ENCODE measurements around the gene TOMM40. TPM values are rescaled to one million over a fixed set of nuclear protein-coding genes. Genes with fewer than 3 reads are reported as not detected.

Gene TOMM40
- total RNA-seq, 2 donors from 2014 or later: 19.7 to 34.3 TPM

DNA sequence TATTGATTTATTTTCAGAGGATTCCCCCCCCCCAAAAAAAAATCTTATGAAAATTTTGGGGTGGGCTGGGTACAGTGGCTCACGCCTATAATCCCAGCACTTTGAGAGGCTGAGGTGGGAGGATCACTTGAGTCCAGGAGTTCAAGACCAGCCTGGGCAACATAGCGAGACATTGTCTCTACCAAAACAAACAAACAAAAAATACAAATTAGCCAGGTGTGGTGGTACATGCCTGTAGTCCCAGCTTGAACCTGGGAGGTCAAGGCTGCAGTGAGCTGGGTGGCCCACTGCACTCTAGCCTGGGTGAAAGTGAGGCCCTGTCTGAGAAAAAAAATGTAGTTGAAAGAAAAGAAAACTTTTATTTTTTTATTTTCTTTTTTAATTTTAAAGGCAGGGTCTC, 27.1 kb upstream of the TOMM40 start:
- H3K27me3 ChIP-seq: no peaks in the 10 kb centered on the region
- ATAC-seq (no peak), DNase-seq (no peak)
- intact Hi-C loops (cut with DNase I): no loop called here
- no peak overlapping the region for H3K4me3 ChIP-seq
- peaks cover 0 to 2% of the 10 kb centered on the region in 2 donors for H3K36me3 ChIP-seq (replicated peaks in 1 of 2; ENCODE audit: insufficient read depth in 1 of 2, low read depth in 2 of 2)
- peaks cover 8% of the 10 kb centered on the region for H3K4me1 ChIP-seq
- TF ChIP-seq, protein P1, sequence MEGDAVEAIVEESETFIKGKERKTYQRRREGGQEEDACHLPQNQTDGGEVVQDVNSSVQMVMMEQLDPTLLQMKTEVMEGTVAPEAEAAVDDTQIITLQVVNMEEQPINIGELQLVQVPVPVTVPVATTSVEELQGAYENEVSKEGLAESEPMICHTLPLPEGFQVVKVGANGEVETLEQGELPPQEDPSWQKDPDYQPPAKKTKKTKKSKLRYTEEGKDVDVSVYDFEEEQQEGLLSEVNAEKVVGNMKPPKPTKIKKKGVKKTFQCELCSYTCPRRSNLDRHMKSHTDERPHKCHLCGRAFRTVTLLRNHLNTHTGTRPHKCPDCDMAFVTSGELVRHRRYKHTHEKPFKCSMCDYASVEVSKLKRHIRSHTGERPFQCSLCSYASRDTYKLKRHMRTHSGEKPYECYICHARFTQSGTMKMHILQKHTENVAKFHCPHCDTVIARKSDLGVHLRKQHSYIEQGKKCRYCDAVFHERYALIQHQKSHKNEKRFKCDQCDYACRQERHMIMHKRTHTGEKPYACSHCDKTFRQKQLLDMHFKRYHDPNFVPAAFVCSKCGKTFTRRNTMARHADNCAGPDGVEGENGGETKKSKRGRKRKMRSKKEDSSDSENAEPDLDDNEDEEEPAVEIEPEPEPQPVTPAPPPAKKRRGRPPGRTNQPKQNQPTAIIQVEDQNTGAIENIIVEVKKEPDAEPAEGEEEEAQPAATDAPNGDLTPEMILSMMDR (IDR thresholded peaks at IDR 0.05): no peak
- no peak for TF ChIP-seq POLR2A (IDR thresholded peaks at IDR 0.05)
- no peaks in the 10 kb centered on the region for H3K9me3 ChIP-seq
- no peak overlapping the region for H3K27ac ChIP-seq
- 92 to 94% methylated on average over 2 of the region's 2 CpGs for WGBS, 2 donors

- H3K27me3 ChIP-seq: no peaks in the 10 kb centered on the region
- no peak for ATAC-seq
Measured at GRCh38 chr19:44865196-44865767, 25.8 kb upstream of the TOMM40 start.

DNA sequence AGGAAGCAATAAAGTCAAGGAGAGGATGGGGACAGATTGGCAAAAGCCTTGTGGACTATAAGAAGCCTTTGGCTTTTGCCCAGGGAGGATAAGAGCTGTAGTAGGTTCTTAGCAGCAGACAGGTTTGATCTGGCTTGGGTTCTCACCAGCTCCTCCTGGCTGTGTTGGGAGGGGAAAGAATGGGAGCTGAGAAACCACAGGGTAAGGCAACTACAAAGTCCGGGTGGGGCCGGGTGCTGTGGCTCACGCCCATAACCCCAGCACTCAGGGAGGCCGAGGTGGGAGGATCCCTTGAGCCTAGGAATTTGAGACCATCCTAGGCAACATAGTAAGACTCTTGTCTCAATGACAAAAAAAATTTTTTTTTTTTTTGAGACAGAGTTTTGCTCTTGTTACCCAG, 24.4 kb upstream of the TOMM40 start:
- no peak for DNase-seq
- no peaks in the 10 kb centered on the region for H3K27me3 ChIP-seq
- no peaks in the 10 kb centered on the region for H3K9me3 ChIP-seq
- H3K36me3 ChIP-seq (replicated peaks in 1 of 2; ENCODE audit: insufficient read depth in 1 of 2, low read depth in 2 of 2): peaks cover 2% of the 10 kb centered on the region in 2 donors
- no peak overlapping the region for H3K27ac ChIP-seq
- H3K4me1 ChIP-seq: no peaks in the 10 kb centered on the region
- intact Hi-C loops (cut with DNase I): no loop called here
- TF ChIP-seq, protein P1 (IDR thresholded peaks at IDR 0.05): no peak
- TF ChIP-seq POLR2A (IDR thresholded peaks at IDR 0.05): no peak
- WGBS, 2 donors: 85 to 98% methylated on average over 4 of the region's 4 CpGs
- H3K4me3 ChIP-seq: no peak overlapping the region
- ATAC-seq: no peak

More at GRCh38 chr19:44865196-44865767, 25.8 kb upstream of the TOMM40 start:
- Histone ChIP-seq H3K27ac (no peak overlapping the region), H3K4me3 (no peak overlapping the region), H3K36me3 (replicated peaks in 1 of 2; ENCODE audit: insufficient read depth in 1 of 2, low read depth in 2 of 2) (peaks cover 0 to 2% of the 10 kb centered on the region in 2 donors), H3K9me3 (no peaks in the 10 kb centered on the region), H3K4me1 (no peaks in the 10 kb centered on the region)
- intact Hi-C loops (cut with DNase I): no loop called here
- DNase-seq: no peak
- 94% methylated on average over 10 to 24 of the region's 27 CpGs for WGBS, 2 donors
- TF ChIP-seq, protein P1 (IDR thresholded peaks at IDR 0.05): no peak
- no peak for TF ChIP-seq POLR2A (IDR thresholded peaks at IDR 0.05)

GRCh38 chr19:44867578-44867977, 23.5 kb upstream of the TOMM40 start:
- H3K4me1 ChIP-seq: no peaks in the 10 kb centered on the region
- H3K9me3 ChIP-seq: no peaks in the 10 kb centered on the region
- no peak for DNase-seq
- TF ChIP-seq, protein P1 (IDR thresholded peaks at IDR 0.05): no peak
- TF ChIP-seq POLR2A (IDR thresholded peaks at IDR 0.05): no peak
- H3K27ac ChIP-seq: no peak overlapping the region
- H3K36me3 ChIP-seq (replicated peaks in 1 of 2; ENCODE audit: insufficient read depth in 1 of 2, low read depth in 2 of 2): peaks cover 3 to 6% of the 10 kb centered on the region in 2 donors
- WGBS, 2 donors: 85 to 89% methylated on average over 12 of the region's 12 CpGs
- no peaks in the 10 kb centered on the region for H3K27me3 ChIP-seq
- no peak for ATAC-seq
- intact Hi-C loops (cut with DNase I): no loop called here
- H3K4me3 ChIP-seq: no peak overlapping the region

All from body of pancreas (tissue), 4 donors.